ENCODE measurements around the gene RDH5. TPM values are rescaled to one million over a fixed set of nuclear protein-coding genes. Genes with fewer than 3 reads are reported as not detected.
A peak's percentile ranks its signal among the peaks of the same experiment; 100 is the strongest.

The RDH5 gene
- total RNA-seq, 1 donor = 32.2 TPM

- H3K27ac ChIP-seq (ENCODE audit: low read depth, low read length) = no peak overlapping the region
- no peak overlapping the region for H3K4me3 ChIP-seq (ENCODE audit: insufficient read depth, low read length)
- peak overlapping the region; percentile 96 for H3K4me2 ChIP-seq (ENCODE audit: insufficient read depth, low read length)
- H3K9me3 ChIP-seq (ENCODE audit: low read depth, low read length) = no peaks in the 10 kb centered on the region
- peak overlapping the region; percentile 92 for H2AFZ ChIP-seq (ENCODE audit: low read length)
- H3K79me2 ChIP-seq (ENCODE audit: insufficient read depth, low read length) = peaks cover 5% of the 10 kb centered on the region
- TF ChIP-seq, protein P1, sequence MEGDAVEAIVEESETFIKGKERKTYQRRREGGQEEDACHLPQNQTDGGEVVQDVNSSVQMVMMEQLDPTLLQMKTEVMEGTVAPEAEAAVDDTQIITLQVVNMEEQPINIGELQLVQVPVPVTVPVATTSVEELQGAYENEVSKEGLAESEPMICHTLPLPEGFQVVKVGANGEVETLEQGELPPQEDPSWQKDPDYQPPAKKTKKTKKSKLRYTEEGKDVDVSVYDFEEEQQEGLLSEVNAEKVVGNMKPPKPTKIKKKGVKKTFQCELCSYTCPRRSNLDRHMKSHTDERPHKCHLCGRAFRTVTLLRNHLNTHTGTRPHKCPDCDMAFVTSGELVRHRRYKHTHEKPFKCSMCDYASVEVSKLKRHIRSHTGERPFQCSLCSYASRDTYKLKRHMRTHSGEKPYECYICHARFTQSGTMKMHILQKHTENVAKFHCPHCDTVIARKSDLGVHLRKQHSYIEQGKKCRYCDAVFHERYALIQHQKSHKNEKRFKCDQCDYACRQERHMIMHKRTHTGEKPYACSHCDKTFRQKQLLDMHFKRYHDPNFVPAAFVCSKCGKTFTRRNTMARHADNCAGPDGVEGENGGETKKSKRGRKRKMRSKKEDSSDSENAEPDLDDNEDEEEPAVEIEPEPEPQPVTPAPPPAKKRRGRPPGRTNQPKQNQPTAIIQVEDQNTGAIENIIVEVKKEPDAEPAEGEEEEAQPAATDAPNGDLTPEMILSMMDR (IDR thresholded peaks at IDR 0.05; ENCODE audit: extremely low read depth, low read depth, low read length) = peak; percentile 97
- H3K36me3 ChIP-seq (ENCODE audit: insufficient read depth, low read length) = no peaks in the 10 kb centered on the region
- H4K20me1 ChIP-seq (ENCODE audit: insufficient read depth, low read length) = peaks cover 3% of the 10 kb centered on the region
- peaks cover 13% of the 10 kb centered on the region for H3K4me1 ChIP-seq (ENCODE audit: insufficient read depth, low read length)
- DNase-seq (ENCODE audit: insufficient read length, low spot score, missing footprints) = peak; percentile 96
- no peaks in the 10 kb centered on the region for H3K27me3 ChIP-seq (ENCODE audit: insufficient read depth, low read length)
Observed at GRCh38 chr12:55736780-55737580, 16.8 kb downstream of the RDH5 start.

DNA sequence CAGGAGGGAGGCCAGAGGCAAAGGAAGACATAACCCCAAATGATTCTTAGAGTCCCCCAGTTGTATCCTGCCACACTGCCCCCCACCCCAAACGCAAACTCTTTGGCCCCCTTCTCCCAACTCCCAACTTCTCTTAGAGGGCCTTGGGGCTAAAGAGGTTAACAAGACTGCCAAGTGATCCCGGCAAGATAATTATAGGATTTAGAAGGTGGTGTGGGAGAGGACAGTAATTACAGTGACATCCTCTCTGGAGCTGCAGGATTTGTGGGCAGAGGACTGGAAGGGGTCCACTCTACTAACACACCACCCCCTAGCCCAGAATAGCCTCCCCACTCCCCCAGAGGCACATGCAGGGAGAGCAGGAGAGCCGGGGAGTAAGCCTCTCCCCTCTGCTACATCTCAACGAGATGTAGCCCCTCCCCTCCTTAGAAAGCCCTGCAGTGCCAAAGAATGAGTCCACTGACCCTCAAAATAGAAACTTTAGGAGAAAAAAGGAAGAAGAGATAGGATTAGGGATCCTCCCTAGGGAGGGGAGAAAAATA is 17.5 kb downstream of the RDH5 start:
- Histone ChIP-seq H4K20me1 (ENCODE audit: insufficient read depth, low read length) (no peaks in the 10 kb centered on the region), H3K27ac (ENCODE audit: low read depth, low read length) (peak overlapping the region; percentile 60), H3K79me2 (ENCODE audit: insufficient read depth, low read length) (no peaks in the 10 kb centered on the region), H3K9me3 (ENCODE audit: low read depth, low read length) (no peaks in the 10 kb centered on the region), H3K4me3 (ENCODE audit: insufficient read depth, low read length) (peak overlapping the region; percentile 81), H3K36me3 (ENCODE audit: insufficient read depth, low read length) (no peaks in the 10 kb centered on the region), H3K4me2 (ENCODE audit: insufficient read depth, low read length) (peak overlapping the region; percentile 96), H3K4me1 (ENCODE audit: insufficient read depth, low read length) (peaks cover 16% of the 10 kb centered on the region), H3K27me3 (ENCODE audit: insufficient read depth, low read length) (no peaks in the 10 kb centered on the region), H2AFZ (ENCODE audit: low read length) (peak overlapping the region; percentile 92)
- DNase-seq (ENCODE audit: insufficient read length, low spot score, missing footprints) = no peak
- TF ChIP-seq, protein P1 (IDR thresholded peaks at IDR 0.05; ENCODE audit: extremely low read depth, low read depth, low read length) = peak; percentile 5

DNA sequence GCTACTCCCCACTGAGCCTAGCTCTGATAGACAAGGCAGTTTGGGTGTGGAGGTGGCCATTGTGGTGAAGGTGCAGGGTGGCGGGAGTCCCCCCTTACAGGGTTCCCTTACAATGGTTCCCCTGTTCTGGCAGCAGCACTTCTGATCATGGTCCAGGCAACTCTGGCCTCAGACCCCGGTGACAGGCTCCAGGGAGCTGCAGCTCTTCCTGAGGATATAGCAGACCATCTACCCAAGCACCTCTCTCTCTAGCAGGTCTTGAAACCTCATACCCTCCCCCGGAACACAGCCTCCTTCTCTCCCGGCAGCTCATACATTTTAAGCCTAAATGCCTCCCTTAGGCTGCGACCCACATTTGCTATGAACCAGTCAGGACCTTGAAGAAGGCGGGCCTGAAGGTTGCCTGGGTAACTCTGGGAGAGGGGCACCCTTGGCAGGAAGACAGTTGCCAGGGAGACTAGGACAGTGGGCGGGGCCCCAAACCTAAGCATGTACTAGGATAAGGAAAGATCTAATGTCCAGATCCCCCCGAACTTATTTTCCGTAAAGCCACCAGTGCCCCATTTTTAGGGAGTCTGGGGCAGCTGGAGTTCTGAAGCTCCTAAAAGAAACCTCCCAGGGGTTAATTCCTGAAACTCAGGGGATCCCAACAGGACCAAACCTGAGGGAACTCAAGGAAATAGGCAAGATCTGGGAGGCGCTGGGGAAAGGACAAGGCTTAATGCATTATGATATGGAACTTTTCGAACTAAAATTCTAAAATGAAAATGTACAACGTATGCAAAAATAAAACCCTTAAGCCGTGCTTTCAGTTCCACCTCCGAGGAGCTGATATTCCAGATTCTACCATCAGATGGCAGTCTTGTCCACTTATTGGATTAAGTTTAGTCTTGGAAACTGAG is 18.2 kb downstream of the RDH5 start:
- Histone ChIP-seq H3K36me3 (ENCODE audit: insufficient read depth, low read length) (no peaks in the 10 kb centered on the region), H4K20me1 (ENCODE audit: insufficient read depth, low read length) (no peaks in the 10 kb centered on the region), H2AFZ (ENCODE audit: low read length) (peak overlapping the region; percentile 92), H3K9me3 (ENCODE audit: low read depth, low read length) (no peaks in the 10 kb centered on the region), H3K79me2 (ENCODE audit: insufficient read depth, low read length) (no peaks in the 10 kb centered on the region), H3K4me3 (ENCODE audit: insufficient read depth, low read length) (peak overlapping the region; percentile 81), H3K4me2 (ENCODE audit: insufficient read depth, low read length) (peak overlapping the region; percentile 96), H3K4me1 (ENCODE audit: insufficient read depth, low read length) (peaks cover 17% of the 10 kb centered on the region), H3K27ac (ENCODE audit: low read depth, low read length) (peak overlapping the region; percentile 60), H3K27me3 (ENCODE audit: insufficient read depth, low read length) (no peaks in the 10 kb centered on the region)
- TF ChIP-seq, protein P1 (IDR thresholded peaks at IDR 0.05; ENCODE audit: extremely low read depth, low read depth, low read length) = peak; percentile 79
- DNase-seq (ENCODE audit: insufficient read length, low spot score, missing footprints) = no peak
